GM18907 (cell line): ENCODE data around the gene ZFAND5.

Experiments
- ATAC-seq: cut with Tn5 transposase; IDR thresholded peaks from one replicate; pipeline ENCODE4 v1.9.1; 2021; ENCODE audit warnings: mild to moderate bottlenecking, moderate library complexity; ENCODE audit not compliant: unreplicated experiment

The ZFAND5 gene

GRCh38 chr9:72326641-72327040, 38.4 kb downstream of the ZFAND5 start:
- no peak for ATAC-seq

GRCh38 chr9:72324974-72325373, 40.0 kb downstream of the ZFAND5 start:
- no peak for ATAC-seq

- ATAC-seq: no peak
These were observed 42.3 kb downstream of the ZFAND5 start for GRCh38 chr9:72322678-72323077.

- no peak for ATAC-seq
These were observed 42.7 kb downstream of the ZFAND5 start for GRCh38 chr9:72322259-72322658.

- no peak for ATAC-seq
These were observed 49.3 kb downstream of the ZFAND5 start for GRCh38 chr9:72315510-72316311.

GRCh38 chr9:72315089-72315509, 49.9 kb downstream of the ZFAND5 start:
- no peak for ATAC-seq

GRCh38 chr9:72313507-72313906, 51.5 kb downstream of the ZFAND5 start:
- ATAC-seq: no peak

GRCh38 chr9:72312386-72312987, 52.5 kb downstream of the ZFAND5 start:
- ATAC-seq: peak; percentile 80

- no peak for ATAC-seq
These were observed 55.5 kb downstream of the ZFAND5 start for GRCh38 chr9:72309364-72310133.

GRCh38 chr9:72306761-72307160, 58.2 kb downstream of the ZFAND5 start:
- ATAC-seq: no peak

- ATAC-seq: no peak
These were observed 59.3 kb downstream of the ZFAND5 start for GRCh38 chr9:72305707-72306106.

GRCh38 chr9:72305102-72305546, 59.9 kb downstream of the ZFAND5 start:
- ATAC-seq: peak; percentile 78

GRCh38 chr9:72304538-72304937, 60.5 kb downstream of the ZFAND5 start:
- ATAC-seq: no peak
